Measurements from ENCODE around the gene EHMT2.
"Not testable (repeated sequence)": the region's sequence is repeated elsewhere in the genome, so short reads cannot be mapped to it uniquely, and the experiment has no call there.

DNA sequence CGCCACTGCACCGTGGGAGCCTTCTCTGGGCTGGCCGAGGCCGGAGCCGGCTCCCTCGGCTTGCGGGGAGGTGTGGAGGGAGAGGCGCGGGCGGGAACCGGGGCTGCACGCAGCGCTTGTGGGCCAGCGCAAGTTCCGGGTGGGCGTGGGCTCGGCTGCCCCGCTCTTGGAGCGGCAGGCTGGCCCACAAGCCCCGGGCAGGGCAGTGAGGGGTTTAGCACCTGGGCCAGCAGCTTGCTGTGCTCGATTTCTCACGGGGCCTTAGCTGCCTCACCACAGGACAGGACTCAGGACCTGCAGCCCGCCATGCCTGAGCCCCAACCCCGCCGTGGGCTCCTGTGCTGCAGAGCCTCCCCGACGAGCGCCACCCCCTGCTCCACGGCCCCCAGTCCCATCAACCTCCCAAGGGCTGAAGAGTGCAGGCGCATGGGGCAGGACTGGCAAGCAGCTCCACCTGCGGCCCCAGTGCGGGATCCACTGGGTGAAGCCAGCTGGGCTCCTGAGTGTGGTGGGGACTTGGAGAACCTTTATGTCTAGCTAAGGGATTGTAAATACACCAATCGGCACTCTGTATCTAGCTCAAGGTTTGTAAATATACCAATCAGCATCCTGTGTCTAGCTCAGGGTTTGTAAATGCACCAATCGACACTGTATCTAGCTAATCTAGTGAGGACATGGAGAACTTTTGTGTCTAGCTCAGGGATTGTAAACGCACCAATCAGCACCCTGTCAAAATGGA, 45.3 kb downstream of the EHMT2 start:
- not testable (repeated sequence) for TF ChIP-seq POLR2A (IDR thresholded peaks at IDR 0.05; ENCODE audit: low read length); GATA1 (IDR thresholded peaks at IDR 0.05; ENCODE audit: low read depth, low read length)
